ENCODE measurements around the gene TNFRSF11A. TPM values are rescaled to one million over a fixed set of nuclear protein-coding genes. Genes with fewer than 3 reads are reported as not detected.

Gene TNFRSF11A
- total RNA-seq, 1 donor from 2014 or later = 3.9 TPM

DNA sequence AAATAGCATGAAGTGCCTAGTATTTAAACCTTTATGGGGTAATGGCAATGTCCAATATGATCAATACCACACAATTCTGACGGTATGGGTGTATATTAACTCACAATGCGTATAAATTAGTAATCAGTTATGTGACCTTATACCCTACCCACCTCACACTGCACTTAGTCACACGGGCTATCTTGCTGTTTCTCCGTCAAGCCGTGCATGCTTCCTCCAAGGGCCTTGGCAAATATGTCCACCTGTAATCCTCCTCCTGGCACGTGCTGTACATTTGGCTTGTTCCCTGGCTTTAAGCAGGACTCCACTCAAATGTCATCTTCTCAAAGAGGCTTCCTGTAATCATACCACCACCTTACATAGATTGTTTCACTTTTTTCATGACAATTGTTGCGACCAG is 12.2 kb downstream of the TNFRSF11A start:
- intact Hi-C loops (cut with DNase I) = no loop called here
- TF ChIP-seq POLR2A (IDR thresholded peaks at IDR 0.05) (no peak), POLR2AphosphoS5 (IDR thresholded peaks at IDR 0.05; ENCODE audit: insufficient read depth in 1 of 2, low read depth in 1 of 2) (no peak)
- TF ChIP-seq, protein P1, sequence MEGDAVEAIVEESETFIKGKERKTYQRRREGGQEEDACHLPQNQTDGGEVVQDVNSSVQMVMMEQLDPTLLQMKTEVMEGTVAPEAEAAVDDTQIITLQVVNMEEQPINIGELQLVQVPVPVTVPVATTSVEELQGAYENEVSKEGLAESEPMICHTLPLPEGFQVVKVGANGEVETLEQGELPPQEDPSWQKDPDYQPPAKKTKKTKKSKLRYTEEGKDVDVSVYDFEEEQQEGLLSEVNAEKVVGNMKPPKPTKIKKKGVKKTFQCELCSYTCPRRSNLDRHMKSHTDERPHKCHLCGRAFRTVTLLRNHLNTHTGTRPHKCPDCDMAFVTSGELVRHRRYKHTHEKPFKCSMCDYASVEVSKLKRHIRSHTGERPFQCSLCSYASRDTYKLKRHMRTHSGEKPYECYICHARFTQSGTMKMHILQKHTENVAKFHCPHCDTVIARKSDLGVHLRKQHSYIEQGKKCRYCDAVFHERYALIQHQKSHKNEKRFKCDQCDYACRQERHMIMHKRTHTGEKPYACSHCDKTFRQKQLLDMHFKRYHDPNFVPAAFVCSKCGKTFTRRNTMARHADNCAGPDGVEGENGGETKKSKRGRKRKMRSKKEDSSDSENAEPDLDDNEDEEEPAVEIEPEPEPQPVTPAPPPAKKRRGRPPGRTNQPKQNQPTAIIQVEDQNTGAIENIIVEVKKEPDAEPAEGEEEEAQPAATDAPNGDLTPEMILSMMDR (IDR thresholded peaks at IDR 0.05) = no peak
- Histone ChIP-seq H3K36me3 (no peaks in the 10 kb centered on the region), H3K27me3 (no peaks in the 10 kb centered on the region), H3K27ac (no peak overlapping the region), H3K4me3 (no peak overlapping the region), H3K4me1 (no peaks in the 10 kb centered on the region), H3K9me3 (no peaks in the 10 kb centered on the region)
- DNase-seq (ENCODE audit: extremely low spot score in 2 of 2) = no peak

DNA sequence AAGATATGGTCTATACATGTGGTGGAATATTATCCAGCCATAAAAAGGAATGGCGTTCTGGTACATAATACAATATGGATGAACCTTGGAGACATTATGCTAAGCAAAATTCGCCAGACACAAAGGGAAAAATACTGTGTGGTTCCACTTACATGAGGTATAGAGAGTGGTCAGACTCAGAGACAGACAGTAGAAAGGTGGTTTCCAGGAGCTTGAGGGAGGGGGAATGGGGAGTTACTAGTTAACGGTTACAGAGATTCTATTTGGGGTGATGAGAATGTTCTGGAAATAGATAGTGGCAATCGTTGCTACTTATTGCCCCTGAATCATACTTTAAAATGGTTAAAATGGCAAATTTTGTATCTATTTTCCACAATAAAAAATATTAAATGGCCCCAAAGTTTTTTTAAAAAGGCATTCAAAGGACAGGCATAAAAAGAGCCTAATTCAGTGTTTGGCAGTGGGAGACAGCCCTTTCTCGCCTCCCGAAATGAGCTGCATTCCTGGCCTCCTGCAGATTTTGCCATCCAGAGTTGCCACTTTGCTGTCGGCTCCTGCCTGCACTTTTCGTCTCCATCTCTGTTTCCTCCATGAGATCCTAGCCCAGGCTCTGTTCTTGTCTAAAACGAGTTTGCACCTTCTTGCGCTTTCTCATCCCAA is 13.5 kb downstream of the TNFRSF11A start:
- no peaks in the 10 kb centered on the region for H3K4me1 ChIP-seq
- H3K36me3 ChIP-seq = no peaks in the 10 kb centered on the region
- no peaks in the 10 kb centered on the region for H3K27me3 ChIP-seq
- intact Hi-C loops (cut with DNase I) = no loop called here
- no peak for DNase-seq (ENCODE audit: extremely low spot score in 2 of 2)
- H3K27ac ChIP-seq = no peak overlapping the region
- TF ChIP-seq POLR2AphosphoS5 (IDR thresholded peaks at IDR 0.05; ENCODE audit: insufficient read depth in 1 of 2, low read depth in 1 of 2) = no peak
- H3K9me3 ChIP-seq = no peaks in the 10 kb centered on the region
- no peak overlapping the region for H3K4me3 ChIP-seq

- no peak overlapping the region for H3K27ac ChIP-seq
- H3K27me3 ChIP-seq = no peaks in the 10 kb centered on the region
- intact Hi-C loops (cut with DNase I) = no loop called here
- H3K4me1 ChIP-seq = no peaks in the 10 kb centered on the region
- H3K36me3 ChIP-seq = no peaks in the 10 kb centered on the region
- DNase-seq (ENCODE audit: extremely low spot score in 2 of 2) = no peak
- no peaks in the 10 kb centered on the region for H3K9me3 ChIP-seq
- no peak overlapping the region for H3K4me3 ChIP-seq
- TF ChIP-seq, protein P1 (IDR thresholded peaks at IDR 0.05) = no peak
- TF ChIP-seq POLR2A (IDR thresholded peaks at IDR 0.05) (no peak), POLR2AphosphoS5 (IDR thresholded peaks at IDR 0.05; ENCODE audit: insufficient read depth in 1 of 2, low read depth in 1 of 2) (no peak)
Observed at GRCh38 chr18:62339106-62339988, 14.2 kb downstream of the TNFRSF11A start.

GRCh38 chr18:62340996-62341395 is 15.9 kb downstream of the TNFRSF11A start:
- Histone ChIP-seq H3K27ac (no peak overlapping the region), H3K9me3 (no peaks in the 10 kb centered on the region), H3K27me3 (no peaks in the 10 kb centered on the region), H3K4me3 (no peak overlapping the region), H3K4me1 (no peaks in the 10 kb centered on the region), H3K36me3 (no peaks in the 10 kb centered on the region)
- intact Hi-C loops (cut with DNase I) = no loop called here
- no peak for TF ChIP-seq POLR2A (IDR thresholded peaks at IDR 0.05)
- TF ChIP-seq, protein P1 (IDR thresholded peaks at IDR 0.05) = no peak
- no peak for DNase-seq (ENCODE audit: extremely low spot score in 2 of 2)

DNA sequence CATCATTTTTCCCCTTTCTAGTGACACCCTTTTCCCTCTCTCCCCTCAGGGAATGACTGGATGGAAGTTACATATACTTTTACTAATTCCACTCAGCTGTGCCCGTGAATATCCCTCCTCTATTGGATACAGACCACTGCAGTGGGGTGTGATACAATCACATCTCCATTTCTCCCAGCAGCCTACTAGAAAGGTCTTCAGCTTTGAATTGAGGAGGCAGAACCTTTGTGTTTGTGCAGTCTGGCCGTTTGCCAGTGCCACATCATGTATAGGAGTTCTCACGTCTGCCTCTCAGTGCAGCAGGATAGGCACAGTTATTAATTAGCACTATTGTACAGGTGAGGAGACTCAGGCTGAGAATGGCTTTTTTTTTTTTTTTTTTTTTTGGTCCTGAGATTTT is 16.4 kb downstream of the TNFRSF11A start:
- intact Hi-C loops (cut with DNase I) = no loop called here
- DNase-seq (ENCODE audit: extremely low spot score in 2 of 2) = no peak
- Histone ChIP-seq H3K9me3 (no peaks in the 10 kb centered on the region), H3K27ac (no peak overlapping the region), H3K4me3 (no peak overlapping the region), H3K36me3 (no peaks in the 10 kb centered on the region), H3K4me1 (no peaks in the 10 kb centered on the region), H3K27me3 (no peaks in the 10 kb centered on the region)
- TF ChIP-seq POLR2A (IDR thresholded peaks at IDR 0.05) (no peak), POLR2AphosphoS5 (IDR thresholded peaks at IDR 0.05; ENCODE audit: insufficient read depth in 1 of 2, low read depth in 1 of 2) (no peak)
- TF ChIP-seq, protein P1 (IDR thresholded peaks at IDR 0.05) = no peak
